ENCODE measurements around the gene MLPH. TPM values are rescaled to one million over a fixed set of nuclear protein-coding genes. Genes with fewer than 3 reads are reported as not detected.

The MLPH gene
- total and polyA plus RNA-seq, 9 of the 15 experiments (the other 6 are each of a cell fraction or from before 2014, with no cell fraction given) = 0.22 TPM; not detected in 8

GRCh38 chr2:237555560-237555959 is 68.5 kb downstream of the MLPH start:
- ATAC-seq = no peak
- Histone ChIP-seq H3K9me3 (replicated peaks; ENCODE audit: control insufficient read depth, insufficient read depth, low read depth, low read length) (no peaks in the 10 kb centered on the region), H4K20me1 (replicated peaks; ENCODE audit: control insufficient read depth, insufficient read depth, low read length) (no peaks in the 10 kb centered on the region), H3K27me3 (ENCODE audit: control insufficient read depth in 2 of 2, insufficient read depth in 2 of 2, low read length in 2 of 2) (peaks cover 0 to 14% of the 10 kb centered on the region in 2 experiments; a peak in 2 of 5 replicates), H3K4me3 (no peak overlapping the region), H2AFZ (ENCODE audit: low read depth, low read length) (no peak overlapping the region), H3K79me2 (ENCODE audit: control insufficient read depth, insufficient read depth, low read length) (no peaks in the 10 kb centered on the region), H3K9ac (ENCODE audit: insufficient read depth in 1 of 2, low read depth in 2 of 2, low read length in 2 of 2) (no peak overlapping the region), H3K36me3 (ENCODE audit: control insufficient read depth, insufficient read depth, low read length) (no peaks in the 10 kb centered on the region), H3K4me1 (replicated peaks in 1 of 2; ENCODE audit: control insufficient read depth in 2 of 2, insufficient read depth in 2 of 2, low read length in 2 of 2) (no peaks in the 10 kb centered on the region; a peak in 1 of 5 replicates), H3K27ac (ENCODE audit: extremely low read depth, low read depth, low read length) (no peak overlapping the region), H3K9me1 (ENCODE audit: control insufficient read depth, insufficient read depth, low read length) (no peaks in the 10 kb centered on the region), H3K4me2 (ENCODE audit: insufficient read depth, low read length) (no peak overlapping the region)
- BruUV-seq (replicated peaks) = no TSS peak
- WGBS (ENCODE audit: insufficient coverage, low coverage, missing lambda C conversion rate) = 11% methylated on average over 1 of the region's 1 CpG
- no peak for DNase-seq (ENCODE audit: extremely low read depth in 1 of 4, low spot score in 3 of 4)
- intact Hi-C loops (cut with micrococcal nuclease) (no loop called here), in situ Hi-C loops (cut with MboI) (no loop called here)
- TF ChIP-seq ZNF324 (CRISPR knock-in tag; IDR thresholded peaks at IDR 0.05) (peak; percentile 95), ZNF407 (IDR thresholded peaks at IDR 0.05; ENCODE audit: low read depth) (no peak)
- no peak for FAIRE-seq
- POLR2A ChIA-PET = no interaction called here
- CTCF ChIA-PET (ENCODE audit: low intra/inter-chr PET ratio) = no interaction called here

All from K562 (cell line).